ENCODE measurements around the gene UBE2L3.

The UBE2L3 gene

DNA sequence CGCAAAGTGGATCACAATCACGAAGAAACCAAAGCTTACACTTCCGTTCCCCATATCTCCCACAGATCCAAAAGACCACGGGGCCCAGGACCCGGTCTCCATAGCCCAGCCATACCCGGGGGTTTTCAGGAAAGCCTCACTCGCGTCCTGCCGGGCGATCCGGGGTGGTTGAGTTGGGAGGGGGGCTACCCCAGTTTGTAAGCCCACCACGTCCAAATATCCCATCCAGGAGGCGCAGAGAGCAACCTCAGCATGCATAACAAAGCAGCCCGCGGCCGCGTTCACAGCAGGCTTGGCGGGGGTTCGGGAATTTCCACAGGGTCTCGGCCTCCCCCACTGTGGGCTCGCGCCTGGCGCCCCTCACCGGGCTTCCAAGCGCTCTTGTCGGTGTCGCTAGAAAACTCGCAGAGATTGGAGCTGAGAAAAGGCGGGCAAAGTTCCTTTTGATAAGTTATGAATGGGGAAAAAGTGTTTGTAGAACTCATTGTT is 84.1 kb downstream of the UBE2L3 start:
- DNase-seq (ENCODE audit: low read depth), result no peak
- TF ChIP-seq, protein P1, sequence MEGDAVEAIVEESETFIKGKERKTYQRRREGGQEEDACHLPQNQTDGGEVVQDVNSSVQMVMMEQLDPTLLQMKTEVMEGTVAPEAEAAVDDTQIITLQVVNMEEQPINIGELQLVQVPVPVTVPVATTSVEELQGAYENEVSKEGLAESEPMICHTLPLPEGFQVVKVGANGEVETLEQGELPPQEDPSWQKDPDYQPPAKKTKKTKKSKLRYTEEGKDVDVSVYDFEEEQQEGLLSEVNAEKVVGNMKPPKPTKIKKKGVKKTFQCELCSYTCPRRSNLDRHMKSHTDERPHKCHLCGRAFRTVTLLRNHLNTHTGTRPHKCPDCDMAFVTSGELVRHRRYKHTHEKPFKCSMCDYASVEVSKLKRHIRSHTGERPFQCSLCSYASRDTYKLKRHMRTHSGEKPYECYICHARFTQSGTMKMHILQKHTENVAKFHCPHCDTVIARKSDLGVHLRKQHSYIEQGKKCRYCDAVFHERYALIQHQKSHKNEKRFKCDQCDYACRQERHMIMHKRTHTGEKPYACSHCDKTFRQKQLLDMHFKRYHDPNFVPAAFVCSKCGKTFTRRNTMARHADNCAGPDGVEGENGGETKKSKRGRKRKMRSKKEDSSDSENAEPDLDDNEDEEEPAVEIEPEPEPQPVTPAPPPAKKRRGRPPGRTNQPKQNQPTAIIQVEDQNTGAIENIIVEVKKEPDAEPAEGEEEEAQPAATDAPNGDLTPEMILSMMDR (IDR thresholded peaks at IDR 0.05; ENCODE audit: insufficient read depth, low read depth, low read length, missing control alignments), result no peak
- peak overlapping the region; percentile 93 for H3K4me3 ChIP-seq (ENCODE audit: low read depth, low read length)

DNA sequence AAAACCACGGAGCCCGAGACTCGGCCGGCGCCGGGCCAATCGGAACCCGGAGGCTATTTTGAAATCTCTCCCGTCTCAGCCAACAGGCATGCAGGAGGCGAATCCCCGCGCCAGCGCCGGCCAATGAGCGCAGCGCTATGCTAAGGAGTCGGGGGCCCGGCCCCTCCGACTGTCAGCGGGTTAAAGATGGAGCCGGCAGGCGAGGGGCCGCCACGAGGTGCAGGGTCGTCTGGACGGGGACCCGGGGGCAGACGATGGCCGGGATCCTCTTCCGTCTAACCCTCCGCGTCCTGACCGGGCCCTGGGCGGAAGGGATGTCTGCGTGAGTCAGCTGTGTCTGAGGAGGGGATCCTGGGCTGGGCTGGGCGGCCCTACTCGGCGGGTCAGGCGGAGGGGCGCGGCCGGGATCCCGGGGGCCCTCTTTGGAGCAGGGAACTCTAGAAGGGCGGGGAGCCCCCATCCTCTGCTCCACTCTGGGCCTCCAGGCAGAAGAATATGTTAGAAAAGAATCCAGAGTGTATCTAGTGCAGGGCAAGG is 84.6 kb downstream of the UBE2L3 start:
- H3K4me3 ChIP-seq (ENCODE audit: low read depth, low read length), result peak overlapping the region; percentile 93
- TF ChIP-seq, protein P1 (IDR thresholded peaks at IDR 0.05; ENCODE audit: insufficient read depth, low read depth, low read length, missing control alignments), result no peak
- DNase-seq (ENCODE audit: low read depth), result peak; percentile 93

DNA sequence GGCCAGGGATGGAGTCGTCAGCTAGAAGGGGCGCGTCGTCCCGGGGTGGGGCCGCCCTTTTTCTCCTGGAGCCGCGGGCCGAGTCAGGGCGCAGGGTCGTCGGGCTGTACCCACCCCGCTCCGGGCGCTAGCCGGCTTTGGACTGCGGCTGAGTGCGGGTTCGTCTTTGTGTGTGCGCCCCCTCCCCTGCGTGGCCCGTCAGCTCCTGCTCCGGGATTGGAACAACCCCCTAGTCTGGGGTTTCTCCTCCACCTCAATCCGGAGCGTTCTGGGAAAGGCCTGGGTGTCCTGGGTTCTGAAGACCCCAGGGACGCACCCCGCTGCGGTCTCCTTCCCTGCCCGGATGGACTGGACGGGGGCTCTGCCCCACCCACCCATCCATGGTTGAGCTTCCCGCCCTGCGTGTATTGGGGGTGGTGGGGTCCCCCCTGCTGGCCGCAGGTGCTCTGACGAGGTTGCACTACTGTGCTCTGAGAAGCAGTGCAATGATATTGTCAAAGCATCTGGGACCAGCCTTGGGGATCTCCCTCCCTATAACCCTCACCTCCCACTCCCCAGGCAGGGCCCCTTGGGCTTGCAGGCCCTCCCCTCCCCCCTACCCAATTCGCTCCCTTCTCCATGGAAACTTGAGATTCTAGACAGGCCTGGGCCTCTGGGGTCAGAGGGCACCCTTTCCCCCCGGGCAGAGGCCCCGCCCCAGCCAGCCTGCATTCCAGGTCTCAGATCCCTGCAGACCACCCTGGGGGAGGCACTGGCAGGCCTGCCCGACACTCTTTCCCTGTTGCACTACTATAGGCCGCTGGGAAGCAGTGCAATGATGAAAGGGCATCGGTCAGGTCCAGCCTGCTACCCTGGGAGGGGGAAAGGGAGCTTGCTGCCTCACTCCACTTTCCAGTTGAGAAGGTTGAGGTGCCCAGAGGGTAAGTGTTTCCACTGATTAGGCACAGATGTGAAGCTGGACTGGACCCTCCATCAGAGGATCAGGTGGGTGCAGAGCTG is 85.3 kb downstream of the UBE2L3 start:
- TF ChIP-seq, protein P1 (IDR thresholded peaks at IDR 0.05; ENCODE audit: insufficient read depth, low read depth, low read length, missing control alignments), result peak; percentile 5
- H3K4me3 ChIP-seq (ENCODE audit: low read depth, low read length), result peak overlapping the region; percentile 93
- DNase-seq (ENCODE audit: low read depth), result peak; percentile 29

DNA sequence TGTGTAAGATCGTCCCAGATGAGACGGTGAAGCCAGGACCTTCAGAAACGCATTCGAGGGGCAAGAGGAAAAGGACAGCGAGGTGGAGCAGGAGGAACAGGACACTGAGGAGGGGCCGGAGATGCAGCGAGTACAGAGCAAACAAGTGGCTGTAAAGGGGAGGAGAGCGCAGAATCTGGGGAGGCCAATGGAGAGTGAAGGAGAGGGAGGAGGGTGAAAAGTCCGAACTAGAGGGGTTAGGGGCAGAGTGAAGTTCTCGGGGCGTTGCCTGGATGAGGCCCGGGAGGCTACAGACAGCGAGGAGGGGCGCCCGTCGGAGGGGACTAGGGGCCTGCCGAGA is 89.5 kb downstream of the UBE2L3 start:
- no peak for DNase-seq (ENCODE audit: low read depth)
- H3K4me3 ChIP-seq (ENCODE audit: low read depth, low read length), result peak overlapping the region; percentile 82; the same call in 1 of the 2 replicates
- TF ChIP-seq, protein P1 (IDR thresholded peaks at IDR 0.05; ENCODE audit: insufficient read depth, low read depth, low read length, missing control alignments), result no peak

DNA sequence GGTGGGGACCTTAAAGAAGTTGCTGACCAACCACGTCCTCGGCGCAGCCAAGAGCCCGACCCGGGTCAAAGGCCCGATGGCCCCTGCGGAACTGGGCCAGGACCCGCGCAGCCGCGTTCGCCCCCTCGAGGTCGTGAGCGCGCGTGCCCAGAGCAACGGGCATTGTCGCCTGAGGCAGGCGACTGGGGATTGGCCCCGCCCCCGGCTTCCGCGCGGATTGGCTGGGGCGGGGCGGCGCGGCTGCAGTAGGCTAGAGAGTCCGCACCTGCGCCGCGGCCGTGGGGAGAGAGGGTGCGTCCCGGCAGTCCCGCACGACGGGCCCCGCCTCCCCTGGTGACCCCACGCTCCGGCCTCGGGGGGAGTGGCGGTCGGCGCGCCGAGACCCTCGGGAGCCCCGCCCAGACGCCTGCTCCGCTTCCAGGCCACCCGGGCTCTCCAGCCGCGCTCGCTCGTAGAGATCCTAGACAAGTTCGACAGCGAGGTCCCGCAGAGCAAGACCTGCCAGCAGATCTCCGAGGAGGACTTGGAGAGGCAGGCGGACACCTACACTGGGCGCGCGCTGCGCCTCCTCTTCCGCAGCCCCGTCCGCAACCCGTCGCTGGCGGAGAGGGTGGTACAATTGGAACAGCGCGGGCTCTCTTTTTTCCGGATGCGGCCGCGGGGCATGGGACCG is 90.0 kb downstream of the UBE2L3 start:
- TF ChIP-seq, protein P1 (IDR thresholded peaks at IDR 0.05; ENCODE audit: insufficient read depth, low read depth, low read length, missing control alignments), result peak; percentile 7
- peak overlapping the region; percentile 82 for H3K4me3 ChIP-seq (ENCODE audit: low read depth, low read length)
- peak; percentile 88 for DNase-seq (ENCODE audit: low read depth)

DNA sequence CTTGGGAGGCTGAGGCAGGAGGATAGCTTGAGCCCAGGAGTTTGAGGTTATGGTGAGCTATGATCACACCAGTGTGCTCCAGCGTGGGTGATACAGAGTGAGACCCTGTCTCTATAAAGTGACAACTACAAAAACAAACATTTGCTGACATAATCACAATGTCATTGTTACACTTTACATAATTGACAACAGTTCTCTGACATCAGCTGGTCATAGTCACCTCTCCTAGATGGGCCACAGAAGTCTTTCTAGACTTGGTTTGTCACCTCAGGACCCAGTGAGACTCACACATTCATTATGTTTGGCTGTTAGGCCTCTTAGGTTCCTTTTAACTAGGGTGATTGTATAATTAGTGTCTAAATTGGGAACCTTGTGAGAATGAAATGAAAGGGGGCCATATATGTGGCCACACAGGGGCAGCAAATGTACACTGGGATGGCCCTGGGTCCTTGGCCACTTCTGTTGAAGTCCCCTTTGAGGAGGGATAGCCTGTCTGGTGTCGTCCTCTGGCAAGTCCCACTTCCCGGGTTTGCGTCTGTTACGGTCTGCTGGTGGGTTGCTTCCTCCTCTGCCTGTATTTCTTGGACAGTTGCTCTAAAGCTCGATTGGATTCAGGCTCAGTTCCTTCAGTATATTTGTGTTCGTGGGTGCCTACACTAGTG is 92.5 kb downstream of the UBE2L3 start:
- no peak overlapping the region for H3K4me3 ChIP-seq (ENCODE audit: low read depth, low read length)
- TF ChIP-seq, protein P1 (IDR thresholded peaks at IDR 0.05; ENCODE audit: insufficient read depth, low read depth, low read length, missing control alignments), result no peak
- no peak for DNase-seq (ENCODE audit: low read depth)

Data from GM12865 (cell line).